GM18951 (cell line): ENCODE results near the gene SFI1.
"Not testable (repeated sequence)": the region's sequence is repeated elsewhere in the genome, so short reads cannot be mapped to it uniquely, and the experiment has no call there.

Experiments used
- POLR2A ChIP-seq: IDR thresholded peaks from 4 replicates; pipeline ENCODE4 v1.6.1; 2011; ENCODE audit warnings: mild to moderate bottlenecking; ENCODE audit not compliant: insufficient read length, insufficient read depth; ENCODE audit errors: extremely low read depth
- in situ Hi-C: fragments of 300-500 bp; cut with MboI; formaldehyde crosslinking; loops from one replicate; pipeline ENCODE4 v1.12.0; 2022; ENCODE audit warnings: low sequenced_read_pairs, mixed read lengths, inconsistent platforms; ENCODE audit not compliant: unreplicated experiment

Gene SFI1

DNA sequence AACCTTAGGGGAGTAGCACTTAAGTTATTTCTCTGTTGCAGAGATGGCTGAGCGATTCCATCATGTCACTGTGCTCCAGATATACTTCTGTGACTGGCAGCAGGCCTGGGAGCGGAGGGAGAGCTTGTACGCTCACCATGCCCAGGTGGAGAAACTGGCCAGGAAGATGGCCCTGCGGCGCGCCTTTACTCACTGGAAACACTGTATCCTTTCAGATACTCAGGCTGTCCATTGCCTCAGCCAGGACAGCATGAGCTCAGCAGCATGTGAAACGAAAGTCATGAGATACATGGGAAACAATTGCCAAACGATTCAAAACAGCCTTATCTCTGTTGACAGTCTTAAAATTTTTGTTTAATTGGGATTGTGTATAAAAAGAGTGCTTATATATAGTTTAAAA is 78.9 kb downstream of the SFI1 start:
- in situ Hi-C loops = no loop called here
- no peak for TF ChIP-seq POLR2A

DNA sequence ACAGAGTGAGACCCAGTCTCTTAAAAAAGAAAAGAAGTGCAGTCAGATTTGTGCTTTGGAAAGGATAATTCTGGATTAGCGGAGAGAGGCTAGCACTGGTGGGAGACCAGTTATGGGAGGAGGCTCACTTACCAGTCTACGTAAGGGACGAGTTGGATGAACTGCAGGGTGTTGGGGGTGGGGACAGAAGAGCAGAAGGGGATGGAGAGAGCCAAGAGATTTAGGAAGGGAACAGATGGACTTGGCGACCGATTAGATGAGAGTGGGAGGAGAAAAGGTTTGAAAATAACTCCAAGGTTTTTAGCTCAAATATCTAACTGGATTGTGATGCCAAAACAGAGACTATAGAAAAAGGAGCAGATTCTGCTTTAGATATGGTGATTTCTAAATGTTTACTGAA is 81.4 kb downstream of the SFI1 start:
- in situ Hi-C loops = no loop called here
- no peak for TF ChIP-seq POLR2A

DNA sequence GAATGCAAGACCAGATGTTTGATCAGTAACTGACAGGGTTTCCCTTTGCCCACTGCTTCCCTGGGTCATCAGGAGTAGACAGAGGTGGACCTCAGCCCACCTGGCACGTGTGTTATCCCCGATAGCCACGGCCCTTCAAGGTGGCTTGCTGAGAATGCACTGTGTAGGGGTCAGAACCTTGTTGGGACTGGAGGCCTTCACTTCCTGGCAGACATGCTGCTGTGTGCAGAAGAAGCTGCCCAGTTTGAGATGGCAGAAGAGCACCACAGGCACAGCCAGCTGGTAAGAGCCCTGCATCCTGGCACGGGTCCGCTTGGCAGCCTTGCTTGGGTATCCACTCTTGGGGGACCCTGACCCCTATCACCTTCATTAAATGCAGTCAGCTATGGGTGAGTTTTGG is 81.8 kb downstream of the SFI1 start:
- TF ChIP-seq POLR2A = no peak
- in situ Hi-C loops = no loop called here

DNA sequence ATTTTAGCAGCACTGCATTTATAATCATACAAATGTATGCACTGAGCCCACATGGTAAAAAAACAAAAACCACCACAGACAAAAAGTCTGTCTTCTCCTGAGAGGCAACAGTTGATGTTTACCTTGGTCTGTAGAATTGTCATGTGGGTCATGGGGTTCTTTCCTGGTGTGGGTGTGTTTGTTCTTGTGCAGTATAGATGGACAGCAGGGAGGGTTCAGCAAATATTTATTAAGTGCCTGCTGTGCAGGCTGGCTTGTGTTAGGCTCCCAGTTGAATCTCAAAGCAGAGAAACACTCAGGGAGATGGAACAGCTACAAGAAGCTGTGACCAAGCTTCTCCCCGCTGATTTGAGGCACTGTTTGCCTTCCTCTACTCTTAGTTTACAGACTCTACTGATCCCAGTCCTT is 83.5 kb downstream of the SFI1 start:
- no peak for TF ChIP-seq POLR2A
- in situ Hi-C loops = no loop called here

DNA sequence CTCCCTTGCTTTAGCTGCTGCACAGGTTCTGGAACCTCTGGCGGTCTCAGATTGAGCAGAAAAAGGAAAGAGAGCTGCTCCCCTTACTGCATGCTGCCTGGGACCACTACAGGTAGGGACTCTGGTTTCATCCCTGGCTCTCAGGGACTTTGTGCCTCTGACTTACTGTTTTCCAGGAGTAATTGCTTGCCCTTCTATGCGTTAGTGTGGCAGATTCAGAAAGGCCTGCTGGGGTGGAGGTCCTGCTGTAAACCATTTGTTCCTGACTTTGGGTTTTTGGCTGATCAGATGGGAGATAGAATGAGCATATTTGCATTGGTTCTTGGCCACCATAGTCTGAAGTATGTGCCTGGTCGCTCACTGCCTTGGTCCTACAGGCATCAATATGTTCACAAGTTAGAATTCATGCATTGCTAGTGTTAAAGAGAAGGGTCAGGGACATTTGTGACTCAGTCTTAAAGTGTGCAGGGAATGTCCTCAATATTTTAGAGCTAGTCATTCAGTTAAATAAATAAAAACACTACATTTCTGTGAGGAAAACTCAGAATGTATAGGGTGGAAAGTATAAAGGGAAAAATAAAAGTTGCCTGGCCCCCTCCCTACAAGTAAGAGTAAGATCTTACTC is 87.6 kb downstream of the SFI1 start:
- no peak for TF ChIP-seq POLR2A
- in situ Hi-C loops = no loop called here

DNA sequence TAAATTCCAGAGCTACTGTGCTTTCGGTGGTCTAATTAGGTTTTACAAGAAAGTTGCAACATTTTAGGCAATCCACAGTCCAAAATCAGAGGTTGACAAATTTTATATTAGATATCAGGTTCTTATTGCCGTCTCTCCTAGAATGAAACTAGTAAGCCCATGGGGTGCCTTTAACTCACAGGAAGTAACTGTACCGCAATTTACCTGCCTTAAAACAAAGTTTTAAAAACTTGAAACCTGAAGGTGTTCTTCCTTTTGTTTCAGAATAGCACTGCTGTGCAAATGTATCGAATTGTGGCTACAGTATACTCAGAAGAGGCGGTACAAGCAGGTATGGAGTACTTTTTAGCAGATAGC is 88.4 kb downstream of the SFI1 start:
- in situ Hi-C loops = no loop called here
- TF ChIP-seq POLR2A = no peak

DNA sequence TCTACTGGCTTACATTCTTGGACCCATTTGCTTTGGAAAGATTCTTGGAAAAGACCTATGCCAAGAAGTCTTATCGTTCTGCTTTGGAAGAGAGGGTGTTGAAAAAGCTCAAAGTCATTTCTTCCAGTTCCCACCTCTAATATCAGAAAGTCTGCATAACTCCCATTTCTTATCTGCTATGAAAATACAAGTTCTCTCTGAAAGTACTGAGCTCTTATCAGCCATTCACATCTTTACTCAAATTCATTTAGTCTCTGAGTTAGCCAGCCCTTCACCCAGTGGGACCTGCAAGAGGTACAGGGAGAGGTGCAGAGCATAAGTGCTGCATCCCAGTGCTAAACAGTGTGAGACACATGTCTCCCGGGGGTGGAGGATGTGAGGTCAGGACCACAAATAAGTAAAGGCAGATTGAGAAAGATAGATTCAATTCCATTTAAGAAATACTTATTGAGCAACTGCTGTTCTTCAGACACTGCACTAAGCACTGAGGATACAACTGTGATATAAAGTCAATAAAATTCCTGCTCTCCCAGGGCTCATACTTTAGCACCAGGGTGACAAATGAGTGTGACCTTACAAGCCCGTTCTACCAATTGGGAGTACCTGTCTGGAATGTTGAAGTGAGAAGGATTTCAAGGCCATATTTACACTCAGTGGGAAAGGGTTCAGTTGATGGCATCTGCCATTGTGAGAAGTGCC is 89.0 kb downstream of the SFI1 start:
- TF ChIP-seq POLR2A = no peak
- in situ Hi-C loops = no loop called here

DNA sequence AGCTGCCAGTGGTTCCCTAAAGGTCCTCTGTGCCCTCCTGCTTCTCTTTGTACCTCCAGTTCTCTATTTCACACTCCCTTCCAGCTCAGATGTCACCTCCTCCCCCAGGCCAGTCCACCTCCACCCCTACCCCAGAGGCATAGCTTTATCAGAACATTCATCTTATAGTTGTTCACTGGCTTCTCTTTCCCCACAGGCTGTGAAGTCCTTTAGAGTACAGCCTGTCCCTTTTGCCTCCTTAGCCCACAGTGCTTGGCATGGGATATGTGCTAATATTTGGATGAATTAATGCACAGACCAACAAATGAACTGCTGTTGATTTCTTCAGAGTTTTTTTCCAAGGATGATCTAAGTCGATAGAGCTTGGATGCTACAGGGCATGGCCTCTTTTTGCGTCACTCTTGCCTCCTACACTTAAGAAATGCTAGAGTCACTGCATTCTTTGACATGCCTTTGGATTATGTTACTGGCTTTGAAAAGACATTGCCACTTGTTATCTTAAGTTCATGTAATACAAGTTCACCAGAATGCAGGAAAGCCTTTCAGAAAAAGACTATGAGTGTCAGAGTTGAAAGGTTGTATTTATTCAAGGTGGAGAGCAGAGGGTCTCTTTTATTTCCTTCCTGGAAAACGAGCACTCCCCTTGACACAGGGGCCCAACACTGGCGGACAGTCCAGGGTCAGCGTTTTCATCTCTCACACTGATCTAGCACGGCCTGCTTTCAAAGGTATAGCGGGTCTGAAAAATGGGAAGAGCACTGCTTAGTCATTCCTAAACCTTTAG is 90.0 kb downstream of the SFI1 start:
- in situ Hi-C loops = no loop called here
- TF ChIP-seq POLR2A = no peak

DNA sequence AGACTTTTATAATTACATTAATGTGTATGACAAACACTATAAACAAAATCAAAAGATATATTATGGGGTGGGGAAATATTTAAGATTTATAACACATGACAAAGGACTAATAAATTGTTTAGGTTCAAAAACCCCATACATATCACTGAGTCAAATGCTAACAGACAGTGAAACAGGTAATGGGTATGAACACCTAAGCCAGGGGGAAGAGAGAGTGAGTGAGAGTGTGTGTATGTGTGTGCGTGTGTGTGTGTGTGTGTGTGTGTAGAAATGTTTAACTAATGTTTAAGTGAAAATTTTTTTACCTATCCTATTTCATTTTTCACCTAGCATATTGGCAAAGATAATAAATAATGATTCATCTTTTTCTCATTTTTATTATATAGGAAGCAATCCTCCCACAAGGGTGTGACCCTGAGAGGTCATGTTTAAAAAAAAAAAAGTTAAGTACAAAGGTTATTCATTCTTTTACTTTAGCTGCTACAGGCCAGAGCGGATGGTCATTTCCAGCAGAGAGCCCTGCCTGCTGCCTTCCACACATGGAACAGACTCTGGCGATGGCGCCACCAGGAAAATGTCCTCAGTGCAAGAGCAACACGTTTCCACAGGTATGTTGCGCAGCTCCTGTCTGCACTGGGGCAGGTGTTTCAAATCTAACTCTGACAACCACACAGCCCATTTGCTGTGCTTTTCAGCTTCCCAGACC is 92.8 kb downstream of the SFI1 start:
- no peak for TF ChIP-seq POLR2A
- in situ Hi-C loops = no loop called here

DNA sequence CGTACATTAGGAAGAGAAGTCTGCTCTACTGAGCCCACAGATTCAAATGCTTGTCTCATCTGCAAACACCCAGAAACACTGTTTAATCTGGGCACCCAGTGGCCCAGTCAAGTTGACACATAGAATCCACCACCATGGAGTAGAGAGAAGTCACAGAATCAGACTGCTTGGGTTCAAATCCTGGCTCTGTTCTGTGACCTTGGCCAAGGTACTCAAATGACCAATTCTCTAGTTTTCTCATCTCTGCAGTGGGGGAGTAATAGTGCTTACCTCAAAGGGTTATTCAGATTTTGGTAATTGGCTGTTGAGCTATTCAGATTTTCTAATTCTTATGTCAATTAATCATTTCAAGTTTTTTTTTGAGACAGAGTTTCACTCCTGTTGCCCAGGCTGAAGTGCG is 93.8 kb downstream of the SFI1 start:
- in situ Hi-C loops = not testable (repeated sequence)

DNA sequence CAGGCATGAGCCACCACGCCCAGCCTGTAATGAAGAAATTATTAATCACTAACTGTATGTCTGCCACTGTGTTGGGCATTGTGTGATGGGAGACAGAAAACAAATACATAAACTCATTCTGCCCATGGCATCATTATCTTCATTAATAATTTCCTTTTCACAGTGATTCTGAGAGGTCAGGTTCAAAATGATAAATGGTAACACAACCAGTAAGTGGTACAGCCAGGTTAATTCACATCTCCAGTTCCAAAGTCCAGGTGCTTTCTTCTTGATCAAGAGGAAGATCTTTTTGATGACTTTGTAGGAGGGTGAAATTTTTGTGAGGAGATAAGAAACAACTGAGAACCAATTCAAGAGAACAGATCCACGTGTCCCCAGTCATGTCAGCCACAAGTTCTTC is 98.9 kb downstream of the SFI1 start:
- TF ChIP-seq POLR2A = no peak
- in situ Hi-C loops = no loop called here

DNA sequence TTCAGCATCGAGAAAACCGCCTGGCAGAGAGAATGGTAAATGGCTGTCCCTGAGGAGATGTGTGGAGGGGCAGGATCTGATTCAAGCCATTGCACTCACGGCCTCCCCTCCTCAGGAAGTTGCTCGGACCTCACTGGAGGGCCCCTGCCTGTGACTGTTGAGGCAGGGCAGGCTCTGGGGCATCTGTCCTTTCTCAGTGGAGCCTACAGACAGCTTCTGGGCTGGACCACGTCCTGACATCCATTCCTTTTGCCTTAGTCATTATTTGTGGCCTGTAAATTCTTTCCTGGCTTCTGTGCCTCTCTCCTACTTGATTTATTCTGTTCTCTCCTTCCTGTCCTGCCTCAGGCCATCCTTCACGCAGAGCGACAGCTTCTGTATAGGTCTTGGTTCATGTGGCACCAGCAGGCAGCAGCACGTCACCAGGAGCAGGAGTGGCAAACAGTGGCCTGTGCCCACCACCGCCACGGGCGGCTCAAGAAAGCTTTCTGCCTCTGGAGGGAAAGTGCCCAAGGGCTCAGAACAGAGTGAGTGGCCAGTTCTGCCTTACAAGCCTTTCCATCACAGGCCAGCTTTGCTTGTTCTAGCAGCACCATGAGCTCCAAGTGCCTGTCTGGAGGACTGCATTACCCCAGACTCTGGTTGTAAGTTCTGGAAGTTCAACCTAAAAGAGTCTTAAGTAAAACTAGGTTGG is 106.1 kb downstream of the SFI1 start:
- in situ Hi-C loops = no loop called here
- TF ChIP-seq POLR2A = no peak

DNA sequence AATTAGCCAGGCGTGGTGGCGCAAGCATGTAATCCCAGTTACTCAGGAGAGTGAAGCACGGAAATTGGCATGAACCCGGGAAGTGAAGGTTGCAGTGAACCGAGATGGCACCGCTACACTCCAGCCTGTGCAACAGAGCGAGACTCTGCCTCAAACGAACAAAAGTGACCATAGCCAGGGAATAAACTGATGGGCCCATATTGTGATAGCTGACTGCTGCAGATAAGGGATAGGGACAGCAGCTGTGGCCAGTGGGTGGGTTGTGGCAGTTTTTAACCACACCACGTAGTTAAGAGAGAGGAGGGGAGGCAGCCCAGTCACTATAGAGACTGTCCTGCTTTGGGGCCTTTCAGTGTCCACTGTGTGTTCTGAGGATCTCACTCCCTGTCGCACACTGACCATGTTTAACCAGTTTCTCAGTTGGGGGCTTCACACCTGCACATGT is 106.8 kb downstream of the SFI1 start:
- no peak for TF ChIP-seq POLR2A
- in situ Hi-C loops = no loop called here
